HG03196 (cell line): ENCODE results near the gene BSDC1.
"Not testable (repeated sequence)": the region's sequence is repeated elsewhere in the genome, so short reads cannot be mapped to it uniquely, and the experiment has no call there.

Experiments
- ATAC-seq: cut with Tn5 transposase; IDR thresholded peaks from one replicate; pipeline ENCODE4 v1.9.1; 2021; ENCODE audit not compliant: unreplicated experiment

Gene BSDC1

DNA sequence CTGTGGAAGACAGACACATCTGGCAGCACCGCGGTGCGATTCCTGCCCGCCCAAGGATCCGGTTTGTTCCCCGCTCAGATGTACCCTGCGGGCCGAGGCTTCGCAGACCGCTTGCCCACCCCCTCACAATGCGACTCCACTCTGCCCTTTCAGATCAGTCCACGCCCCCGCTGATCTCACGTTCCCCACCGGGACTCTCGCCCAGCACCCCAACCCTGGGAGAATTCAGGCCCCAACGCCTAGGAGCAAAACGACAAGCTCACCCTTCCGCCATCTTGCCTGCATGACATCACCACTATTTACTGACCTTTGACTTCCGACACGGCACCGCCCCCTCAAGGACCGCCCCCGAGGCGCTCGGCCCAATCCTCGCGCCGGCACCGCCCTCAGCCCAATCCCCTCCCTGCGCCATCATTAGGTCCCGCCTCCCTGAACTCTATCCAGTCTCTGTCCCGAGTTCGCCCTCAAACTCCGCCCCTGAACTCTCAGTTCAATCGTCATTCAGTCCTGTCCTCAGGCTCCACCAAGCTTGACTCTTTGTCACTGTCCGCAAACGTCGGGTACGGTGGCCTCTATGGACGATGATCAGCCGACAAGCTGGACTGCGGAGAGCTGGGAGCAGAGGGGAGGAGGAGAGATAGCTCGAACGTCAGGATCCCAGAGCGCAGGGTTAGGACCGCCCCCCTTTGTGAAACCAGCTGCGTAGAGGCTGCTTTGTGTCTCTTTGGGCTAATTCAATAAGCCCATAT, at the start of gene BSDC1:
Gene BSDC1 (minus strand): TSS at position 301 of the 749 bp plus-strand sequence. CDS start 27 bp downstream, at position 274.
- ATAC-seq = peak; percentile 94

GRCh38 chr1:32441467-32441866, 47.2 kb upstream of the BSDC1 start:
- ATAC-seq = not testable (repeated sequence)

GRCh38 chr1:32438777-32439176, 44.5 kb upstream of the BSDC1 start:
- ATAC-seq = not testable (repeated sequence)

DNA sequence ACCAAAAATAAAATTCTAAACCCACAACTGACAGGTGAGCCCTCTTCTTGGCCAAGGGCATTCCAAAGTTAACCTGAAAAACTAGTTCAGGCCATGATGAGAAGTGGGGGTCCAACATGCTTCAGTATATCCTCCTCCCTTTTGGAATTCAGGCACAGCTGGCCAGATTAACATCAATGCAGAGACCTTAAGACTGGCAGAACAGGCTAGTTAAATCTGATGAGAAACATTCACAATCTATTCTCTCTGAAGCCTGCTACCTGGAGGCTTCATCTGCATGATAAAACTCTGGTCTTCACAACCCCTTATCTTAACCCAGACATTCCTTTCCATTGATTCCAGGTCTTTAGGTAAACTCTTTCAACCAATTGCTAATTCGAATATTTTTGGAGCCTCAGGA, 43.9 kb upstream of the BSDC1 start:
- ATAC-seq = no peak

DNA sequence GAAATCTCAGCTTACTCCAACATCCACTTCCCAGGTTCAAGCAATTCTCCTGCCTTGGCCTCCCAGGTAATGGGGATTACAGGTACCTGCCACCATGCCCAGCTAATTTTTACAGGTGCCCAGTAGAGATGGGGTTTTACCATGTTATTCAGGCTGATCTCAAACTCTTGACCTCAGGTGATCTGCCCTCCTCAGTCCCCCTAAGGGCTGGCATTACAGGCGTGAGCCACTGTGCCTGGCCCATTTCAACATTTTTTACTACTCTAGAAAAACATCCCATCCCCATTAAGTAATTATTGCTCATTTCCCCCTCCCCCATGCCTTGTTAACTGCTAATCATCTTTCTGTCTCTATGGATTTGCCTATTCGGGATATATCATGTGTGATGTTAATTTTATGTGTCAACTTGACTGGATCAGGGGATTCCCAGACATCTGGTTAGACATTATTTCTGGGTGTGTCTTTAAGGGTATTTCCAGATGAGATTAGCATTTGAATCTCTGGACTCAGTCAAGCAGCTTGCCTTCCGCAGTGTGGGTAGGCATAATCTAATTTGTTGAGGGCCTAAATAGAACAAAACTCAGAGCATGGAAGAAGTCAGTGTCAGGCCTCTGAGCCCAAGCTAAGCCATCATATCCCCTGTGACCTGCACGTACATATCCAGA, 37.6 kb upstream of the BSDC1 start:
- no peak for ATAC-seq

- ATAC-seq = no peak
Measured at GRCh38 chr1:32427264-32427963, 33.2 kb upstream of the BSDC1 start.

DNA sequence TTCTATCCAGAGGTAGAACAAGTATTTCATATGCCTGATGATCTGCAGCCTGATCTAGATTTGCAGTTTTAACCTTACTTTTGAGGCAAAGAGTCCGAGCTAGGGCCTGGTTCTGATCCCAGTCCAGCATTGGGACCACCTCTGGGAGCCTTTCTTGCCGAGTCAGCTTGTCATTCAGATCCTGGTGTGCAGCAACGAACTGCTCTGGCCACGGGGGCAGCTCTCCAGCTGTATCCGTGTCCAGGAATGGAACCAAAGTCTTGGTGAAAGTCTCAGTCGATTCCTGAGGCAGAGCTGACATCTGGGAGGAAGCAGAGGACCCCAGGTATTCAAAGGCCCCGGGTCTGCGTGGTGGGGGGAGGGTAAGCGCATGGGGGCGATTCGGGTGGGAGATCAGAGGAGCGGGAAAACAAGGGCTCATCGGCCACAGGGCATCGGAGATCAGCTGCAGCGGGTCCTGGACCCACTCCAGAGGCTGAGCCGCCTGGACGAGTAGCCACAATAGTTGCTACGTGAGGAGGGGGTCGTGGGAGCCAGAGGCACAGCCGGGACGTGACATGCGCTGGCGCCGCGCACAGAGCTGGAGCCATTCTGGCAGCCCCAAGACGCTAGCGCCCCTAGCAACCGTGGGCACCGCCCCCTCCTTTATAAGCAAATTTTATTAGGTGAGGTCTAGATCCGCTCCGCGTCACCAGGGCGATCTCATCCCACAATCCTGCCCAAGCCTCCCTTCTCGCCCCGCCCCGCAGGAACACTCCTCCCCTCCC, 32.4 kb upstream of the BSDC1 start:
- no peak for ATAC-seq

DNA sequence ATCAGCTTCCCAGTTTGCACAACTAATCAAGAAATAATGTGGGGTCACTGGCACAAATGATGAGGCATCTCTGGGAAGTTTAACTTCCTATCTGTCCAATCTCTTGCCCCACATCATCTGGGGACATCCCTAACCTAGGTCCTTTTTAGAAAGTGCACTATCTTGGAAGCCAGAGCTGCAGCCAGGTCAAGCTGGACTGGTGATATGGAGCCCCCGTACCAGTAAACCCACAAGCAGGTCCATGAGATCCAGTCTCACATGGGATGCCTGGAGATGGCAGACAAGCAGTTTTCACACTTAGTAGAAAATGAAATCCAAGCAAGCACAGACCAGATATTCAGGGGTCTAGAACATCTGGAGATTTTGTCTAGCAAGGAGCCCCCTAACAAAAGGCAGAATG, 27.5 kb upstream of the BSDC1 start:
- ATAC-seq = no peak

DNA sequence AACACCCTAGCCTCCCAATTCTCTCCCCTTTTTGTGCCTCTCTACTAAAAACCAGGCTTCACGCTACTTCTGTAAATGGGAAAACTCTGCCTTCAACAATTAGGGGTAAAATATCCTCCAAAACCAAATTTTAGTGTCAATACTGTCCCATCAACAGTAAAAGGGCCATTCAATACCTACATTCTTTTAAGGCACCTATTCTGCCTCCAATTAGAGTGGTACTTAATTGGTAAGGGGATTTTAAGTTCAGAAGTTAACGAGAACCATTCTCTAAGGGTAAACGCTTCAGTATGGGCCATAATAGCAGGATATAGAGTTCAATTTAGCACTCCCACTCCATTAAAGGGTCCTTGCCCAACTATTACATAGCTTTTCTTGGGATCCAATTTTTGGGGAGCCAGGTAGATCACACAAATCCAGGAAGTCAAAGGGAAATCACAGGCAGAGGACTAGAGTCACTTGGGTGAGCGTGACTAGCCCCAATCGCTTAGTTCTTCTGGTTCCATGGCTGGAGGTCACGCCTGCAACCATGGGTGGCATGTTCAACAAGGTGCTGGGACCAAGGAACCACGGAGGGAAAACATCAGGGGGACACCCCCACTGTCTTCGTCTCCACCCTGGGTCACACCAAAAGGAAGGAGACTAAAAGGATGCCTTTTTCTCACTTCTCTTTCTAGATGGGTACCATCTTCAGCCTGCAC, 20.1 kb upstream of the BSDC1 start:
- no peak for ATAC-seq

GRCh38 chr1:32413507-32414185, 19.4 kb upstream of the BSDC1 start:
- no peak for ATAC-seq

- ATAC-seq = no peak
Measured at GRCh38 chr1:32411261-32411660, 17.0 kb upstream of the BSDC1 start.

DNA sequence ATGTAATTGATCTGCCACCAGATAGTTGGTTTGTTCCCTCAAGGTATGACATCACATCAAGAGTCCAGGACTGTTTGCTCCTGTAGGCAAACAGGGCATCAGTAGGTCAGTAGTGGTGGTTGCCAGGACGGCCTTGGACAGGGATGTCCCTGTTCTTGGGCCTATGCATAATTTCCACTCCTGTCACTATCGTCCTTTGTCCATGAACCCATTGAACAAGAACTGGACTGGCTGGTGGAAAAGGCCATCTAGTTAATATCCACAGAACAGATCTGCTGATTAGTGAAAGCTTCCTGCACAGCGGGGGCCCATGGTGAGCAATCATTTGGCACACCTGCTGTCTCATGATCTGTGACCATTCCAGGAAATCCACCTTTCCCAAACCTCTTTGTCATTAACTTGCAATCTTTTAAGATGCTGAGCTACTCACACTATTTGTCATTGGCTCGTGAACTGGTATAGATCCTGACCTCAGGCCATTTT, 12.4 kb upstream of the BSDC1 start:
- no peak for ATAC-seq

DNA sequence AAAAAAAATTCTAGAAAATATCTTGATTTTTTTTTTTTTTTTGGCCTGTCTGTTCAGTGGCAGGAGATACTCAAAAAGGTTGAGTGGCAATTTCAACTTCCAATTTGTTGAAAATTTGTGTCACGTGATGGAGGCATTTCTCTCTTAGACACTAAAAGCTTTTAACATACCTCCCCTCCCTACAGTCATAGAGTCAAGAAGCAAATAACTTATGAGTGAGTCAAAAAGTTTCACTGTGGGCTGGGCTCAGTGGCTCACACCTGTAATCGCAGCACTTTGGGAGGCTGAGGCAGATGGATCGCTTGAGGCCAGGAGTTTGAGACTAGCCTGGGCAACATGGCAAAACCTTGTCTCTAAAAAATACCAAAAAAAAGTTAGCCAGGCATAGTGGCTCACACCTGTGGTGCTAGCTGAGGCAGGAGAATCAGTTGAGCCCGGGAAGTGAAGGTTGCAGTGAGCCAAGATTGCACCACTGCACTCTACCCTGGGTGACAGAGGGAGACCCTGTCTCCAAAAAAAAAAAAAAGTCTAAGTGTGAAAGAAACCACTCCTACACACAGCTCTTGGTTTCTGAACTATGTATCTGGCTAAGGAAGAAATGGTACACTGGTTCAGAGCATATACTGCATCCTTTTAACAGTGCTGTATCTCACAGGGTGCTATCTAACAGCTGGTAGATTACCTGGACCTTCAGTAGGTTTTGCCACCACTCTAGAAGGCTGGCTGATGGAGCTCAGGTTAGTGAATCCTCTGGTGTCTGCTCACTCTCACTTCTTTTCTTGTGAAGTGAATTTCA, 11.6 kb upstream of the BSDC1 start:
- no peak for ATAC-seq

- ATAC-seq = no peak
Measured at GRCh38 chr1:32404946-32405345, 10.7 kb upstream of the BSDC1 start.

- ATAC-seq = no peak
Measured at GRCh38 chr1:32400876-32401631, 6.8 kb upstream of the BSDC1 start.

- ATAC-seq = no peak
Measured at GRCh38 chr1:32399843-32400242, 5.6 kb upstream of the BSDC1 start.

DNA sequence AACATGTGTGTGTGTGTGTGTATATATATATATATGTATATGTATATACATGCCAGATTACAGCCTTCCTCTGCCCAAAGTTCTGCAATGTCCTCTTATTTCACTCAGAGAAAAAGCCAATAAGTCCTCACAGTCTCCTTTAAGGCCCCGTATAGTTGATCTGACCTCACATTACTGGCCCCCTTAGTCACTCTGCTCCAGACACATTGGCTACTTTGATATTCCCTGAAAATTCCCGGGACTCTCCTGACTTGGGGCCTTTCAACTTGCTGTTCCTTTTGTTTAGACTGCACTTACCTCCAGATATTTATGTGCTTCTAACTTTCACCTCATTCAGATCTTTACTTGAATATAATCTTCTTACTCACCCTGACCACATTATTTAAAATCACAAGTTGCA, 4.2 kb upstream of the BSDC1 start:
- no peak for ATAC-seq

DNA sequence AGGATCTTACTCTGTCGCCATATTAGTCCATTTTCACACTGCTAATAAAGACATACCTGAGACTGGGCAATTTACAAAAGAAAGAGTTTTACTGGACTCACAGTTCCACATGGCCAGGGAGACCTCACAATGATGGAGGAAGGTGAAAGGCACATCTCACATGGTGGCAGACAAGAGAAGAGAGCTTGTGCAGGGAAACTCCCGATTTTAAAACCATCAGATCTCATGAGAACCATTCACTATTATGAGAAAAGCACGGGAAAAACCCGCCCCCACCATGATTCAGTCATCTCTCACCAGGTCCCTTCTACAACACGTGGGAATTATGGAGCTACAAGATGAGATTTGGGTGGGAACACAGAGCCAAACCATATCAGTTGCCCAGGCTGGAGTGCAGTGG, 2.3 kb upstream of the BSDC1 start:
- ATAC-seq = not testable (repeated sequence)
